GM21723 (cell line): ENCODE measurements around the gene HEPACAM.

ENCODE experiments used
- ATAC-seq: cut with Tn5 transposase; IDR thresholded peaks from one replicate; pipeline ENCODE4 v1.9.1; 2021; ENCODE audit warnings: mild to moderate bottlenecking, moderate library complexity; ENCODE audit not compliant: unreplicated experiment

HEPACAM gene

GRCh38 chr11:124902616-124903015 is 33.2 kb downstream of the HEPACAM start:
- no peak for ATAC-seq

DNA sequence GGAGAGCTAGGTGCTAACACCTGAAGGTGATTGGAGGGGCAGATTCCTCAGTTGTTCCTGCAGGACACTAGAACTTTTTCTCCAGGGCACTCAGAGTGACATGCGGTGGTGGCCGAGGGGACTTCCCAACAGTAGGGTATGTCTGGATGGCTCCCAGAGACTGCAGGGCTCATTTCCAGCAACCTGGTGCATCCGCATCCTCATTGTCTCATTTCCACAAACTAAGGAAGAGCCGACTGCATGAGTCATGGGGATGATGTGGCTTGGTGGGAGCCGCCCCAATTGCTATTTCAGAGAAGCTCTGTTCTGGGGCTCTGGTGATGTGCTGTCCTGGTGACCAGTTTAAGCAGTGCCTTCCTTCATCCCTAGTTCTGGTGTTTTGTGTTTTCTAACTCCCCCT is 35.4 kb downstream of the HEPACAM start:
- ATAC-seq: no peak

- ATAC-seq: no peak
These were observed 36.3 kb downstream of the HEPACAM start for GRCh38 chr11:124899383-124900145.

GRCh38 chr11:124898711-124899110 is 37.1 kb downstream of the HEPACAM start:
- ATAC-seq: no peak

- no peak for ATAC-seq
These were observed 37.6 kb downstream of the HEPACAM start for GRCh38 chr11:124898263-124898680.

DNA sequence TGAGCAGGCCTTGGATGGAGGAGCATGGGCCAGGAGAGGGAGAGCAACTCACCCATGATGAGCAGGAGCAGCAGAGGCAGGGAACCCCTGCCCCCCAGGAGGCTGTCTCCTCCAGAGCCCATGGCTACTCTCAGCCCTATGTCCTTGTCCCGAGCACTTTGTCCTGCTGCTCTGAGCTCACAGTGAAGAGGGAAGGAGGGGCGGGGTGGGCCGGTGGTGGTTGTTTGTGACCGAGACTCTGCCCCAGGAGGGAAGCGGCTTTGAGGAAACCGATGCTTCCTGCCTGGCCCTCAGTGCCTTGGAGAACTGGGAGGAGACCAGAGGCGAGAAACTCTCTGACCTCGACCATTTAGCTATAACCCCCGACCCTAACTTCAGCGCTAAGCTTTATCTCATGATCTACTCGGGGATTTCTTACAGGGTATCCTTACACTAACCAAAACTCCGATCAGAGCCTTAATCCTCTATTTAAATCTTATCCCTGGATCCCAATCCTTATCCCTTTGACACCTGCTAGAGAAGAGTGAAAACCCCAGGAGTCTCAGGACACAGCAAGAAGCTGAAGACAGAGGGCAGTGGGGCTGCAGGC is 38.1 kb downstream of the HEPACAM start, which contains the start of gene ROBO4:
ROBO4 (minus strand) TSS at position 192 of the 589 bp plus-strand sequence; CDS start at position 122, 70 bp downstream.
- ATAC-seq: no peak

- no peak for ATAC-seq
These were observed 38.9 kb downstream of the HEPACAM start for GRCh38 chr11:124896821-124897391.

- ATAC-seq: no peak
These were observed 39.6 kb downstream of the HEPACAM start for GRCh38 chr11:124896071-124896750.

- ATAC-seq: no peak
These were observed 40.3 kb downstream of the HEPACAM start for GRCh38 chr11:124895471-124895971.

- no peak for ATAC-seq
These were observed 41.0 kb downstream of the HEPACAM start for GRCh38 chr11:124894606-124895430.

DNA sequence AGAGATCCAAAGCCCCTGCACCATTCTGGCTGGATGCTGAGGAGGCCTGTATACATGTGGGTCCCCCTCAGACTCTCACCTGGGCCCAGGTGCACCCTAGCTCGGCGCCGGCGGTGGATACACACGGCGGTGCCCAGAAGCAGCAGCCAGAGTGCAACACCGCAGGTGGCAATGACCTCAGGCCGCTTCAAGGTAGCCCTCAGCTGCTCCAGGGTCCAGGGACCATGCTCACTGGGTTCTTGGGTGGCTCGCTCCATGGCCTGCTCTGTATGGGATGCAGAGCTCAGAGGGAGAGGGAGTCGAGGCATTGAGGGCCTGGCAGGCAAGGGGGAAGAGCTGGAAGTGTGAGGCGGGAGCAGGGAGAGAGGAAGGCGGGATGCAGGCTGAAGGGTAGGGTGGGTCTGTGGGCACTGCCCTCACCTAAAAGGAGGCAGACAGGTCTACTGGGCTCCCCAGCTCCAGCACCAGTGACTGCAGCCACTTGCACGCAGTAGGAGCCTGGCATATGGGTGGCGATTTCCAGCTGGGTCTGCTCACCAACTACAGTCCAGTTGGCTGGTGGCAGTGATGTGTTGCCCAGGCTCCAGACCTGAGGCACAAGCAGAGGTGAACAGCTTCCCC is 42.0 kb downstream of the HEPACAM start:
- no peak for ATAC-seq

- no peak for ATAC-seq
These were observed 42.9 kb downstream of the HEPACAM start for GRCh38 chr11:124892750-124893454.

- ATAC-seq: no peak
These were observed 43.7 kb downstream of the HEPACAM start for GRCh38 chr11:124892146-124892545.

GRCh38 chr11:124891373-124891861 is 44.4 kb downstream of the HEPACAM start:
- no peak for ATAC-seq

DNA sequence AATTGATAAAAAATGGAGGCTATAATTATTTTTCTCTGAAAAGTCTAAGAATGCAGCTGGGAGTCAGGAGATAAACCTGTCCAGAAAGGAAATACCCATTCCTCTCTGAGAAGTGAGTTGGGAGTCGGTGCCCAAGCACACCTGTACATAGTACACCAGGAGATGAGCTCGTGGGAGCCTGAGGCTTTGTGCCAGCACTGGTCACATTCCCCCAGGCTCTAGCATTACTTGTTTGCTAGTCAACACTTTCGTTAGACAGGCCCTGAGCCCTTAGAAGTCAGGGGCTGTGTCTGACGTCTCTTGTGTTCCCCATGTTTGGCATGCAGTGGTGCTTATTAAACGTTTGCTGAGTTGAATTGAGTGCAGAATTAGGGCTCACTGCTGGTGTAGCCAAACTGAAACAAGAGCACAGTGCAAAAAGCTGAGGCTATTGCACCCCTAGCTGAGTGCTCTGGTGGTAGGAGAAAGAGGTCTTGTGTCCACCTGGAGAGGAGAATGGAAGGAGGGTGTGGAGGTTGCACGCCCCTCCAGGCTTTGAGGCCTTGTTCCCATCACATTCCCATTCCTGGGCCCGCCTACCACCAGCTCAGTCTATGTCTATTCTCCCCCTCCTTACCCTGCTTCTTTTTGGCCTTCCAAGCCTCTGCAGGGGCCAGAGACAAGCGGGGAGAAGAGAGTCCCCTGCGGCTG is 45.0 kb downstream of the HEPACAM start:
- ATAC-seq: no peak

DNA sequence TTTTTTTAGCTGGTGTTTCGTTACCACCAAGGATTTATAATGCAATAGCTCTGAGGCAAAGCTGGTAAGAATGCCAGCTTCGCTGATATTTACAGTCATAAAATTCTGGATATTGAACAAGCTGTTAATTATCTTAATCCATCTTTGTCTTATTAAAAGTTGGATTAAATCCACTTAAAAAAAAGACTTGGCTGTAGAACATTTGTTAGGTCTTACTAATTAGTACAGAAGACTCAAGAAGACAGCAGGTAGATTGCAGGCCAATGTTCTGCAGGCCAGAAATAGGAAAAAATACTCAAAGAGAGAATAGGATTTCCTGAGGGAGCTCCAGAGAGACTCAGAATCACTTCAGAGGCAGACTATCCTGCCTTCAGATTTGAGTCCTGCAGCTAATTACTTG is 45.7 kb downstream of the HEPACAM start:
- ATAC-seq: no peak

DNA sequence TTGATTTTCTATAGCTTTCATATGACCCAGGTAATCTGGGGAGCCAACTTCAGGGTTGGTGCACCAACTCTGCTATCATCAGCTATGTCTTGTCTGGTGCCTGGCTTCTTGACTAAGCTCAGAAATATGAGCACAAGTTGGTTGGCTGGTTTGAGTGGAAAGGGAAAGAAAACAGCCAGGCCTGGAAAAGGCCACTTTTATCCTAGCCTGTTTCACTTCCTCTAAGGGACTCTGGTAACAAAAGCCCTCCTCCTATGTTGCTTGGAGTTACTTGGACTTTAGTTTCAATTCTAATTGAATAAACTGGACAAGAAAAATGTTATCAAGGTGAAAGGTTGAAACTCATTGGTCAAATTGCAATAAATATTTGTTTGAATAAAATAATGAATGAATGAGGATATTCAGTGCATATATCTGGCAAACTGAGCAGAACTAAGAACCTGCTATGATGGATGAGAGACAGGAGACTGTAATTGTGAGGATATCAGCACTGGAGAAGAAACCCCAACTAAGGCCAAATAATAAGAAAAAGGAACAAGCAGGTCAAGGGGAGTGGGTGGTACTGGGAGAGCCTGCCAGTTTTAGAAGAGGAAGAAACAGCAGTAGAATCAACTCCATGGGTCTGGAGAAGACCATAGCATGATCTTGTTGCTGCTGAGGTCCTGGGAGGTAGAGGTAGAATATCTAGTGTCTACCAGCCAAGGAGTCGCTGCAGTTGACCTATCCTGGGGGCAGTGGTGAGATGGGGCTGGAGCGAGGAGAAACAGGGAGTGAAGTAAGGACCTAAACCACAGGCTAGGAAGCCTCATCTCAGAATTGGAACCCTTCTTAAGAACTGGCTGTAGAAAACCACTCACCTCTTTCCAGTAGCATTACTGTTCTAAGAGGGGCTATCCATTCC is 46.4 kb downstream of the HEPACAM start:
- no peak for ATAC-seq

DNA sequence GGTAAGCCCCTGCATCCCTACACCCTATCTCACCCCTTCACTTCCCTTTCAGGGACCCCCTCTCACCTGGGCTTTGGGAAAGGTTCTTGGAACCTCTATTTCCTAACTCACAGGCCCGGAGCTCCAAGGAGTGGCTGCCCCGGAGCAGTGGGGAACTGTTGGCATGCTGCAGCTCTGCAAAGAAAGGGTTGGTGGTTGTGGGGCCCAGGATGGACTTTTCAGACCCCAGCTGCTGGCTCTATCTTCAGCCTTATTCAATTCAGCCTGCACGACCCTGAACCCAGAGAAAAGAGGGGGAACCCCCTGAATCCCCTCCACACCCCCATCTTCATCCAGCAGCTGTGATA is 48.2 kb downstream of the HEPACAM start:
- no peak for ATAC-seq
